Measurements from ENCODE around the gene PPP3CA. TPM values are rescaled to one million over a fixed set of nuclear protein-coding genes. Genes with fewer than 3 reads are reported as not detected.

PPP3CA gene
- total and polyA plus RNA-seq, 2 experiments from 2014 or later, result 27.0 to 45.2 TPM

DNA sequence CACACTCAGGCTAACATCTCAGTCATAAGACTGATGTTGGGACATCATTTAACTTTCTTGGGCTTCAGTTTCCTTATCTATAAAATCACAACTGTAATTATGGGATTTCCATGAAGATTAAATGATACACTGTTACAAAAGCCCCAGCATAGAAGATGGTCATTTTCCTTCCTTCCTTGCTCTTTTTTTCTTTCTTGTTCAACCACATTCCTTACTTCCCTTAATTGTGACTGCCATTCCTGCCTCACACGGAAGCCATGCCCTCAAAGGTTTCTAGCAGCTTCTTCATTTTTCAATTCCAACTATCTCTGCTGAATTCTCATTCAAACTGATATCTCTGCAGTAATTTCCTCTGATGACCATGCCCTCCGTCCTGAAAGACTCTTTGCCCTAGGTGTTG is 311.8 kb downstream of the PPP3CA start:
- Histone ChIP-seq H3K79me2 (replicated peaks; ENCODE audit: insufficient read depth) (no peaks in the 10 kb centered on the region), H4K20me1 (replicated peaks; ENCODE audit: insufficient read depth) (no peaks in the 10 kb centered on the region), H3K27me3 (ENCODE audit: insufficient read depth) (no peaks in the 10 kb centered on the region), H3K36me3 (ENCODE audit: insufficient read depth) (no peaks in the 10 kb centered on the region), H2AFZ (no peak overlapping the region), H3K4me1 (ENCODE audit: insufficient read depth) (peaks cover 24% of the 10 kb centered on the region), H3K4me3 (no peak overlapping the region), H3K9me2 (ENCODE audit: insufficient read depth) (no peaks in the 10 kb centered on the region), H3F3A (replicated peaks; ENCODE audit: low read depth) (no peaks in the 10 kb centered on the region), H3K4me2 (no peak overlapping the region), H3K27ac (ENCODE audit: low read depth) (no peak overlapping the region)
- Mint-ChIP-seq H3K4me3 (no peak overlapping the region), H3K4me1 (peaks cover 41% of the 10 kb centered on the region), H3K27me3 (ENCODE audit: insufficient read depth, low read depth, poor library complexity) (no peaks in the 10 kb centered on the region), H3K27ac (peak overlapping the region; percentile 5; the same call in 1 of the 2 replicates), H3K9me3 (no peaks in the 10 kb centered on the region; the same call in 2 of the 3 replicates), H3K36me3 (ENCODE audit: low read depth) (peaks cover 22% of the 10 kb centered on the region)
- ATAC-seq (no peak), DNase-seq (ENCODE audit: low spot score) (peak; percentile 25)
- TF ChIP-seq STAT1 (IDR thresholded peaks at IDR 0.05; ENCODE audit: unreplicated experiment) (no peak), EZH2phosphoT487 (IDR thresholded peaks at IDR 0.05; ENCODE audit: unreplicated experiment) (no peak), ZNF114 (CRISPR knock-in tag; IDR thresholded peaks at IDR 0.05) (no peak), CREB1 (CRISPR knock-in tag; IDR thresholded peaks at IDR 0.05; ENCODE audit: low read depth) (no peak), JUNB (IDR thresholded peaks at IDR 0.05; ENCODE audit: unreplicated experiment) (no peak), POLR2AphosphoS5 (IDR thresholded peaks at IDR 0.05; ENCODE audit: low read depth) (no peak)
- TF ChIP-seq, protein P1, sequence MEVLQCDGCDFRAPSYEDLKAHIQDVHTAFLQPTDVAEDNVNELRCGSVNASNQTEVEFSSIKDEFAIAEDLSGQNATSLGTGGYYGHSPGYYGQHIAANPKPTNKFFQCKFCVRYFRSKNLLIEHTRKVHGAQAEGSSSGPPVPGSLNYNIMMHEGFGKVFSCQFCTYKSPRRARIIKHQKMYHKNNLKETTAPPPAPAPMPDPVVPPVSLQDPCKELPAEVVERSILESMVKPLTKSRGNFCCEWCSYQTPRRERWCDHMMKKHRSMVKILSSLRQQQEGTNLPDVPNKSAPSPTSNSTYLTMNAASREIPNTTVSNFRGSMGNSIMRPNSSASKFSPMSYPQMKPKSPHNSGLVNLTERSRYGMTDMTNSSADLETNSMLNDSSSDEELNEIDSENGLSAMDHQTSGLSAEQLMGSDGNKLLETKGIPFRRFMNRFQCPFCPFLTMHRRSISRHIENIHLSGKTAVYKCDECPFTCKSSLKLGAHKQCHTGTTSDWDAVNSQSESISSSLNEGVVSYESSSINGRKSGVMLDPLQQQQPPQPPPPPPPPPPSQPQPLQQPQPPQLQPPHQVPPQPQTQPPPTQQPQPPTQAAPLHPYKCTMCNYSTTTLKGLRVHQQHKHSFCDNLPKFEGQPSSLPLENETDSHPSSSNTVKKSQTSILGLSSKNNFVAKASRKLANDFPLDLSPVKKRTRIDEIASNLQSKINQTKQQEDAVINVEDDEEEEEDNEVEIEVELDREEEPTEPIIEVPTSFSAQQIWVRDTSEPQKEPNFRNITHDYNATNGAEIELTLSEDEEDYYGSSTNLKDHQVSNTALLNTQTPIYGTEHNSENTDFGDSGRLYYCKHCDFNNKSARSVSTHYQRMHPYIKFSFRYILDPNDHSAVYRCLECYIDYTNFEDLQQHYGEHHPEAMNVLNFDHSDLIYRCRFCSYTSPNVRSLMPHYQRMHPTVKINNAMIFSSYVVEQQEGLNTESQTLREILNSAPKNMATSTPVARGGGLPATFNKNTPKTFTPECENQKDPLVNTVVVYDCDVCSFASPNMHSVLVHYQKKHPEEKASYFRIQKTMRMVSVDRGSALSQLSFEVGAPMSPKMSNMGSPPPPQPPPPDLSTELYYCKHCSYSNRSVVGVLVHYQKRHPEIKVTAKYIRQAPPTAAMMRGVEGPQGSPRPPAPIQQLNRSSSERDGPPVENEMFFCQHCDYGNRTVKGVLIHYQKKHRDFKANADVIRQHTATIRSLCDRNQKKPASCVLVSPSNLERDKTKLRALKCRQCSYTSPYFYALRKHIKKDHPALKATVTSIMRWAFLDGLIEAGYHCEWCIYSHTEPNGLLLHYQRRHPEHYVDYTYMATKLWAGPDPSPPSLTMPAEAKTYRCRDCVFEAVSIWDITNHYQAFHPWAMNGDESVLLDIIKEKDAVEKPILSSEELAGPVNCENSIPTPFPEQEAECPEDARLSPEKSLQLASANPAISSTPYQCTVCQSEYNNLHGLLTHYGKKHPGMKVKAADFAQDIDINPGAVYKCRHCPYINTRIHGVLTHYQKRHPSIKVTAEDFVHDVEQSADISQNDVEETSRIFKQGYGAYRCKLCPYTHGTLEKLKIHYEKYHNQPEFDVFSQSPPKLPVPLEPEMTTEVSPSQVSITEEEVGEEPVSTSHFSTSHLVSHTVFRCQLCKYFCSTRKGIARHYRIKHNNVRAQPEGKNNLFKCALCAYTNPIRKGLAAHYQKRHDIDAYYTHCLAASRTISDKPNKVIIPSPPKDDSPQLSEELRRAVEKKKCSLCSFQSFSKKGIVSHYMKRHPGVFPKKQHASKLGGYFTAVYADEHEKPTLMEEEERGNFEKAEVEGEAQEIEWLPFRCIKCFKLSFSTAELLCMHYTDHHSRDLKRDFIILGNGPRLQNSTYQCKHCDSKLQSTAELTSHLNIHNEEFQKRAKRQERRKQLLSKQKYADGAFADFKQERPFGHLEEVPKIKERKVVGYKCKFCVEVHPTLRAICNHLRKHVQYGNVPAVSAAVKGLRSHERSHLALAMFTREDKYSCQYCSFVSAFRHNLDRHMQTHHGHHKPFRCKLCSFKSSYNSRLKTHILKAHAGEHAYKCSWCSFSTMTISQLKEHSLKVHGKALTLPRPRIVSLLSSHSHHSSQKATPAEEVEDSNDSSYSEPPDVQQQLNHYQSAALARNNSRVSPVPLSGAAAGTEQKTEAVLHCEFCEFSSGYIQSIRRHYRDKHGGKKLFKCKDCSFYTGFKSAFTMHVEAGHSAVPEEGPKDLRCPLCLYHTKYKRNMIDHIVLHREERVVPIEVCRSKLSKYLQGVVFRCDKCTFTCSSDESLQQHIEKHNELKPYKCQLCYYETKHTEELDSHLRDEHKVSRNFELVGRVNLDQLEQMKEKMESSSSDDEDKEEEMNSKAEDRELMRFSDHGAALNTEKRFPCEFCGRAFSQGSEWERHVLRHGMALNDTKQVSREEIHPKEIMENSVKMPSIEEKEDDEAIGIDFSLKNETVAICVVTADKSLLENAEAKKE (CRISPR knock-in tag; IDR thresholded peaks at IDR 0.05), result no peak
- TF ChIP-seq, protein P2, sequence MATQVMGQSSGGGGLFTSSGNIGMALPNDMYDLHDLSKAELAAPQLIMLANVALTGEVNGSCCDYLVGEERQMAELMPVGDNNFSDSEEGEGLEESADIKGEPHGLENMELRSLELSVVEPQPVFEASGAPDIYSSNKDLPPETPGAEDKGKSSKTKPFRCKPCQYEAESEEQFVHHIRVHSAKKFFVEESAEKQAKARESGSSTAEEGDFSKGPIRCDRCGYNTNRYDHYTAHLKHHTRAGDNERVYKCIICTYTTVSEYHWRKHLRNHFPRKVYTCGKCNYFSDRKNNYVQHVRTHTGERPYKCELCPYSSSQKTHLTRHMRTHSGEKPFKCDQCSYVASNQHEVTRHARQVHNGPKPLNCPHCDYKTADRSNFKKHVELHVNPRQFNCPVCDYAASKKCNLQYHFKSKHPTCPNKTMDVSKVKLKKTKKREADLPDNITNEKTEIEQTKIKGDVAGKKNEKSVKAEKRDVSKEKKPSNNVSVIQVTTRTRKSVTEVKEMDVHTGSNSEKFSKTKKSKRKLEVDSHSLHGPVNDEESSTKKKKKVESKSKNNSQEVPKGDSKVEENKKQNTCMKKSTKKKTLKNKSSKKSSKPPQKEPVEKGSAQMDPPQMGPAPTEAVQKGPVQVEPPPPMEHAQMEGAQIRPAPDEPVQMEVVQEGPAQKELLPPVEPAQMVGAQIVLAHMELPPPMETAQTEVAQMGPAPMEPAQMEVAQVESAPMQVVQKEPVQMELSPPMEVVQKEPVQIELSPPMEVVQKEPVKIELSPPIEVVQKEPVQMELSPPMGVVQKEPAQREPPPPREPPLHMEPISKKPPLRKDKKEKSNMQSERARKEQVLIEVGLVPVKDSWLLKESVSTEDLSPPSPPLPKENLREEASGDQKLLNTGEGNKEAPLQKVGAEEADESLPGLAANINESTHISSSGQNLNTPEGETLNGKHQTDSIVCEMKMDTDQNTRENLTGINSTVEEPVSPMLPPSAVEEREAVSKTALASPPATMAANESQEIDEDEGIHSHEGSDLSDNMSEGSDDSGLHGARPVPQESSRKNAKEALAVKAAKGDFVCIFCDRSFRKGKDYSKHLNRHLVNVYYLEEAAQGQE (IDR thresholded peaks at IDR 0.05; ENCODE audit: unreplicated experiment), result no peak
- TF ChIP-seq, protein P3, sequence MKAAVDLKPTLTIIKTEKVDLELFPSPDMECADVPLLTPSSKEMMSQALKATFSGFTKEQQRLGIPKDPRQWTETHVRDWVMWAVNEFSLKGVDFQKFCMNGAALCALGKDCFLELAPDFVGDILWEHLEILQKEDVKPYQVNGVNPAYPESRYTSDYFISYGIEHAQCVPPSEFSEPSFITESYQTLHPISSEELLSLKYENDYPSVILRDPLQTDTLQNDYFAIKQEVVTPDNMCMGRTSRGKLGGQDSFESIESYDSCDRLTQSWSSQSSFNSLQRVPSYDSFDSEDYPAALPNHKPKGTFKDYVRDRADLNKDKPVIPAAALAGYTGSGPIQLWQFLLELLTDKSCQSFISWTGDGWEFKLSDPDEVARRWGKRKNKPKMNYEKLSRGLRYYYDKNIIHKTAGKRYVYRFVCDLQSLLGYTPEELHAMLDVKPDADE (IDR thresholded peaks at IDR 0.05), result no peak
